GM18907 (cell line): ENCODE data around the gene CACNA2D3.
A peak's percentile ranks its signal among the peaks of the same experiment; 100 is the strongest.
"Not testable (repeated sequence)": the region's sequence is repeated elsewhere in the genome, so short reads cannot be mapped to it uniquely, and the experiment has no call there.

Source experiments
- ATAC-seq: cut with Tn5 transposase; IDR thresholded peaks from one replicate; pipeline ENCODE4 v1.9.1; 2021; ENCODE audit warnings: mild to moderate bottlenecking, moderate library complexity; ENCODE audit not compliant: unreplicated experiment

The CACNA2D3 gene

GRCh38 chr3:54122324-54123002, at the start of gene CACNA2D3:
TSS of gene CACNA2D3 (plus strand) at chr3:54122552.
- no peak for ATAC-seq

GRCh38 chr3:54073386-54073785, 49.0 kb upstream of the CACNA2D3 start:
- ATAC-seq: no peak

- ATAC-seq: no peak
These were observed 43.0 kb upstream of the CACNA2D3 start for GRCh38 chr3:54079314-54079713.

GRCh38 chr3:54079730-54080325, 42.5 kb upstream of the CACNA2D3 start:
- no peak for ATAC-seq

GRCh38 chr3:54083921-54084320, 38.4 kb upstream of the CACNA2D3 start:
- no peak for ATAC-seq

- no peak for ATAC-seq
These were observed 36.4 kb upstream of the CACNA2D3 start for GRCh38 chr3:54085936-54086335.

GRCh38 chr3:54086652-54087405, 35.5 kb upstream of the CACNA2D3 start:
- ATAC-seq: no peak

- no peak for ATAC-seq
These were observed 34.6 kb upstream of the CACNA2D3 start for GRCh38 chr3:54087581-54088410.

- ATAC-seq: no peak
These were observed 28.7 kb upstream of the CACNA2D3 start for GRCh38 chr3:54093491-54094248.

GRCh38 chr3:54094926-54095325, 27.4 kb upstream of the CACNA2D3 start:
- ATAC-seq: no peak

- ATAC-seq: no peak
These were observed 23.0 kb upstream of the CACNA2D3 start for GRCh38 chr3:54099381-54099780.

- no peak for ATAC-seq
These were observed 18.3 kb upstream of the CACNA2D3 start for GRCh38 chr3:54104084-54104483.

- ATAC-seq: not testable (repeated sequence)
These were observed 6.2 kb upstream of the CACNA2D3 start for GRCh38 chr3:54116129-54116528.

- ATAC-seq: peak; percentile 88
These were observed 1.5 kb upstream of the CACNA2D3 start for GRCh38 chr3:54120657-54121413.

GRCh38 chr3:54121414-54122323, 683 bp upstream of the CACNA2D3 start:
- peak; percentile 19 for ATAC-seq

GRCh38 chr3:54123003-54123775, 837 bp downstream of the CACNA2D3 start:
- no peak for ATAC-seq

GRCh38 chr3:54123776-54124196, 1.4 kb downstream of the CACNA2D3 start:
- ATAC-seq: no peak

- no peak for ATAC-seq
These were observed 2.9 kb downstream of the CACNA2D3 start for GRCh38 chr3:54125300-54125699.
